GM12874 (cell line): ENCODE results near the gene ARL15.

ENCODE experiments used
- CTCF ChIP-seq: IDR thresholded peaks from 2 replicates; pipeline ENCODE4 v1.5.1; 2011; ENCODE audit warnings: low read depth, mild to moderate bottlenecking, control low read depth, low read length, moderate library complexity; ENCODE audit not compliant: insufficient read depth

The ARL15 gene

GRCh38 chr5:54320256-54320655 lies 9.9 kb upstream of the ARL15 start:
- TF ChIP-seq CTCF = no peak

GRCh38 chr5:54317511-54318260 lies 7.3 kb upstream of the ARL15 start:
- TF ChIP-seq CTCF = no peak

- no peak for TF ChIP-seq CTCF
Measured at GRCh38 chr5:54315736-54316528, 5.6 kb upstream of the ARL15 start.

GRCh38 chr5:54313311-54314270 lies 3.2 kb upstream of the ARL15 start:
- no peak for TF ChIP-seq CTCF

GRCh38 chr5:54312499-54312898 lies 2.1 kb upstream of the ARL15 start:
- TF ChIP-seq CTCF = no peak

GRCh38 chr5:54311176-54311677 lies 854 bp upstream of the ARL15 start:
- no peak for TF ChIP-seq CTCF
